ENCODE results near the gene TAAR8.

DNA sequence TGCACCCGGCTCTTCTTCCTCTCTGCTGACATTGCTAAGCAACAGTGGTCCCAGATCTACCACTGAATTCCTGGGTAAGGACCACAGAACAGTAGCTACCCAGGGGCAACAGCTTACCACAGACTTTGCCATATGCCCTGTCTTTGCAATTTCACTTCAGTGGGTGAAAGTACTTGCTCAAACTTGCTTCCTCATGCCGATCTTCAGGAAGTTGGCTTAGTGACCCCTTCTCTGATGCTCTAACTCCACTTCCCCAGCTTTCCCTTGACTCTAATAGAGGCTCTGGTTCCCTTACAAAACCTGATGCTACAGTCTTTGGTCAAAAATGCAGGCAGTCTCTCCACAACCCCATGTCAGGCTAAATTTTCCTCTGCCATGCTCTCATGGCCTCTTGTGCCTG is 40.4 kb downstream of the TAAR8 start:
- TF ChIP-seq RAD21 (IDR thresholded peaks at IDR 0.05; ENCODE audit: low read depth) (no peak), TAF1 (IDR thresholded peaks at IDR 0.05; ENCODE audit: low read depth) (no peak), YY1 (IDR thresholded peaks at IDR 0.05; ENCODE audit: low read depth) (no peak), EP300 (IDR thresholded peaks at IDR 0.05; ENCODE audit: borderline replicate concordance) (no peak), EGR1 (IDR thresholded peaks at IDR 0.05) (no peak)
- TF ChIP-seq, protein P1, sequence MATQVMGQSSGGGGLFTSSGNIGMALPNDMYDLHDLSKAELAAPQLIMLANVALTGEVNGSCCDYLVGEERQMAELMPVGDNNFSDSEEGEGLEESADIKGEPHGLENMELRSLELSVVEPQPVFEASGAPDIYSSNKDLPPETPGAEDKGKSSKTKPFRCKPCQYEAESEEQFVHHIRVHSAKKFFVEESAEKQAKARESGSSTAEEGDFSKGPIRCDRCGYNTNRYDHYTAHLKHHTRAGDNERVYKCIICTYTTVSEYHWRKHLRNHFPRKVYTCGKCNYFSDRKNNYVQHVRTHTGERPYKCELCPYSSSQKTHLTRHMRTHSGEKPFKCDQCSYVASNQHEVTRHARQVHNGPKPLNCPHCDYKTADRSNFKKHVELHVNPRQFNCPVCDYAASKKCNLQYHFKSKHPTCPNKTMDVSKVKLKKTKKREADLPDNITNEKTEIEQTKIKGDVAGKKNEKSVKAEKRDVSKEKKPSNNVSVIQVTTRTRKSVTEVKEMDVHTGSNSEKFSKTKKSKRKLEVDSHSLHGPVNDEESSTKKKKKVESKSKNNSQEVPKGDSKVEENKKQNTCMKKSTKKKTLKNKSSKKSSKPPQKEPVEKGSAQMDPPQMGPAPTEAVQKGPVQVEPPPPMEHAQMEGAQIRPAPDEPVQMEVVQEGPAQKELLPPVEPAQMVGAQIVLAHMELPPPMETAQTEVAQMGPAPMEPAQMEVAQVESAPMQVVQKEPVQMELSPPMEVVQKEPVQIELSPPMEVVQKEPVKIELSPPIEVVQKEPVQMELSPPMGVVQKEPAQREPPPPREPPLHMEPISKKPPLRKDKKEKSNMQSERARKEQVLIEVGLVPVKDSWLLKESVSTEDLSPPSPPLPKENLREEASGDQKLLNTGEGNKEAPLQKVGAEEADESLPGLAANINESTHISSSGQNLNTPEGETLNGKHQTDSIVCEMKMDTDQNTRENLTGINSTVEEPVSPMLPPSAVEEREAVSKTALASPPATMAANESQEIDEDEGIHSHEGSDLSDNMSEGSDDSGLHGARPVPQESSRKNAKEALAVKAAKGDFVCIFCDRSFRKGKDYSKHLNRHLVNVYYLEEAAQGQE (IDR thresholded peaks at IDR 0.05; ENCODE audit: low read depth) = no peak
